Inferior parietal cortex (tissue), 1 donor: ENCODE results near the gene ACOT7.

Experiments used
- DNase-seq: peaks from one replicate; pipeline ENCODE4 v3.0.0-alpha.2; 2016; ENCODE audit errors: extremely low spot score

The ACOT7 gene

GRCh38 chr1:6285336-6285735, 108.2 kb downstream of the ACOT7 start:
- DNase-seq = no peak

DNA sequence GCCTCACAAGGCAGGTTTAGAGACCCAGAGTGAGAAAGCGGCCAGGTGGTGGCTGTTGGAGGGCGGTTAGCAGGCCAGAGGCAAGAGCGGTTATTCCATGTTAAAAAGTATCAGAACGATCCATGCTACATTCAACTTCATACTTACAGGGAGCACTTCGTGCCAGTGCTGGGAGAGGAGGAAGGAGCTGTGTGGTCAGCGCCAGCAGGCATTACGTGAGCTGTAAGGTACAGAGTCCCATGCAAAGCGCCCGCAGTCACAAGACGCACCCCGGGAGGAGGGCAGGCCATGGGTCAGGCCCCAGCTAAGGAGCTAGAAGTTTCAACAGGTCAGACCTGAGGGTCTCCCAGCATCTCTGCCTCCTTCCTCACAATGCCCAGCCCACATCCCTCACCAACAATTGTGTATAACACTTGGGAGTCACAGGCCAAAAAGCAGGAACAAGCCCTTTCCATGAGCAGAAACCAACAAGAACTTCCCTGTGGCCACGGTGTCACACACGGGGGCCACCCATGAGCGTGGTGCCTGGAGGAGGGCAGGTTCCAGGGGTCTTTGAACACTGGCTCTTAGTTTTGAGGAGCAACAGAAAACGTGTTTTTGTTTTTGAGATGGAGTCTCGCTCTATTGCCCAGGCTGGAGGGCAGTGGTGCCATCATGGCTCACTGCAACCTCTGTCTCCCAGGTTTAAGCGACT, 110.8 kb downstream of the ACOT7 start:
- no peak for DNase-seq

DNA sequence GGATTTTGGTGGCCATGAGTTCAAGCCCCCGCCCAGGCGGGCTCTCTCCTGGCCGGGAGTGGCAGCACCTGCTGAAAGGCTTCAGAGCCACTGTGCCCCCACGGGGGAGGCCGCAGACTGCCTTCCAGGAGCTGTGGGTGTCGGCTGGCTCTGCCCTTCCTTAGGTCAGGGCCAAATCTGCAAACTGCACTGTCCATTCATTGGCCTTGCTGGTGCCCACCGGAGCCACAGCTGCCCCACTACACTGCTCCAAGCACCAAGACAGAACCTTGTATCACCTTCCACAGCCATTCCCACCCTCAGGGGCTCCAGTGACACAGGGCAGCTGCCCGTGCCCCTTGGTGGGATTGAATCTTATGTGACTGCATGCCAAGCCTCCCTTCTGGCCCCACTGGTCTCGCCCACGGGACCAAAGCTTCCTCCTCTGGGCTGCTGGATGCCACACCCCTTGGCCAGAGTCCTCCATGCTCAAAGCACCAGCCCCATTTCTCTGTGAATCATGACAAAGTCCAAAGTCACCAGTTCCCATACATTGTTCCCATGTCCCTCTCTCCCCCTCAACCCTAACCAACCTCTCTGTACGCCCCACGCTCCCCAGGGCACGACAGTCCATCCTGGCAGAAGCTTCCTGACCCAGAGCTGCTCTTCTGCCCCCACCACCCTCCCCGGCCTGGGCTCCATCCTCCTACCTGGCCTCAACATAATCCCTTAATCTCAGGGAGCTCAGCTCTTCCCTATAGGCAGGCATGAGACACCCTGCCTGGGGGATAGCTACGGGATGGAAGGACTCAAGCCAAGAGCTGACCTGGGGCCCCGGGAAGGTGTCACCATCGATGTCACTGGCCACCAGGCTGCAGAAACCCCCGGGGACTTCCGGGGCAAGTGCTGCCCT, 111.8 kb downstream of the ACOT7 start:
- no peak for DNase-seq

DNA sequence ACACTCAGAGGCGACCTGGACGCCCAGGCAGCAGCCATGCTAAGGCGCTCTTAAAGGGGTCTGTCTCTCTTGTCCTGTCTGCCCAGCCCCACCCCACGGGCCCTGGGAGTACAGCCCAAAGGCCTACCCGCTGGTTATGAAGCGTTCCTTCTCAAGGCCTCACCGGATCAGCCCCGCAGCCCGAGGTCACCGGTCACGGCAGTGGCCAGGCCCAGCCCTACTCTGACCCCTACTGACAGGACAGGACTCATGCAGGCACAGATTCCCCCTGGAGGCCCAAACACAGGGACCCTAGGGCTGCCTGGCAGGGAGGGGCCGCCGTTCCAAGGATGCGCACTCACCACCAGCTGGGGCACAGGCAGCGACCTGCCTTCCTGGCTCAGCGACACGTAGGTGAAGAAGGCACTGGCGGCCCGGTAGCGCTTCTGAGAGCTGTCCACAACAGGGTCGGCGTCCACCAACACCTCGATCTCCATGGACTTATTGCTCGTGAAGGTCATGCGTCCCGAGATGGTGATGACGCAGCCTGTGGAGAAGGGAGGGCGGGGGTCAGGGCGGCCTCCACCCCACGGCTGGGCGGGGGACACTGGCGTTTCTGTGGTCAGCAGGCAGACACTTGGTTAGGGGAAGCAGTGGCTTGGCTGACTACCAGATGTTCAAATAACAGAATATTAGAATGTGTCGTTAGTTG, 112.7 kb downstream of the ACOT7 start:
- DNase-seq = no peak

GRCh38 chr1:6279613-6280383, 113.8 kb downstream of the ACOT7 start:
- no peak for DNase-seq

DNA sequence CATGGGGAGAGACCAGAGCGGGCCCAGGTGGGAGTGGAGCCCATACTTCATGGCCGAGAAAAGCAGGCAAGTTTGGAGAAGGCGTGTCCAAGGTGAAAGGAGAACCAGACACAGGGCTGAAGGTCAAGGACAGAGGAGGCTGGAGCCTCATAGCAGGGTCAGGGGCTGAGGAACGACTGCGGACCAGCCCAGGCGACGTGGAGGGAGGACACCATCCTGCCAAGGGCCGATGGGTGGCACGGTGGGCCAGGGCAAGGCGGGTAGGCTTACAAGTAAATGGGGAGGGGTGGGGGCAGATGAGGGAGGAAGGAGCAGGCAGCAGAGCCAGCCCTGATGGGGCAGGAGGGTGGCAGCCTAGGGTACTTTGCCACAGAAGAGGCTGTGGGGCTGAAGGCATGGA, 114.5 kb downstream of the ACOT7 start:
- no peak for DNase-seq

GRCh38 chr1:6278263-6278662, 115.3 kb downstream of the ACOT7 start:
- no peak for DNase-seq

DNA sequence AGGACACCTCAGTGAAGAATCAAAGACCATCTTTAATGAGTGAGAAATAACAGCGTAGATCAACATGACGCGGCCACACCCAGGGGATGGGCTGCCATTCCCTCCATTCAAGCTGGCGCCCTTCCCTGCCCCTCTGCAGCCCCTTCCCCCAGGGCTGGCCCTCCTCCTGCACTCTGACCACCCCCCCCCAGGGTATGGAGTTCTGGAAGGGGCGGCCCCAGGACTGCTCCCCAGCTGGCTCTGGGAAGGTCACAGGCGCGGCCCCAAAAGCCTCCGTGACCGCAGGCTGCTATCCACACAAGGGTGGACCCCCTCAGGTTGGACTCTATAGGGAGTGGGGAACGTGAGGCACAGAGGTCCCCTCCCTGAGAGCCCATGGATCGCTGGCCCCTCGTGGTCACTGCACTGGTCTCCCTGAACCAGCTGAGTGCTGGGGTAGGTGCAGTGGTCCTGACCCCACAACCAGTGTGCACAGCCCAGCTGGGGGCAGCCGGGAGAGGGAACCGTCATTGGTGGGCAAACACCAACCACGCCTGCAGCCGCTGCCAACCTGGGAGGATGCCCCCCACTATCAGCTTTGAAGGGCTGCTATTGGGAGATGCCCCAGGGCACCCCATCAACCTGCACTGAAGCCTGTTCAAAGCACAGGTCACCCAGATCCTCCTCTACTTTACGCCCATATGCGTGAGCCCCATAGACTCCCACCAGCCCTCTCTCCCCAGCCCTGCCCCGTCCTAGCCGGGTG, 116.6 kb downstream of the ACOT7 start:
- DNase-seq = no peak

- no peak for DNase-seq
These were observed 117.5 kb downstream of the ACOT7 start for GRCh38 chr1:6275826-6276782.

DNA sequence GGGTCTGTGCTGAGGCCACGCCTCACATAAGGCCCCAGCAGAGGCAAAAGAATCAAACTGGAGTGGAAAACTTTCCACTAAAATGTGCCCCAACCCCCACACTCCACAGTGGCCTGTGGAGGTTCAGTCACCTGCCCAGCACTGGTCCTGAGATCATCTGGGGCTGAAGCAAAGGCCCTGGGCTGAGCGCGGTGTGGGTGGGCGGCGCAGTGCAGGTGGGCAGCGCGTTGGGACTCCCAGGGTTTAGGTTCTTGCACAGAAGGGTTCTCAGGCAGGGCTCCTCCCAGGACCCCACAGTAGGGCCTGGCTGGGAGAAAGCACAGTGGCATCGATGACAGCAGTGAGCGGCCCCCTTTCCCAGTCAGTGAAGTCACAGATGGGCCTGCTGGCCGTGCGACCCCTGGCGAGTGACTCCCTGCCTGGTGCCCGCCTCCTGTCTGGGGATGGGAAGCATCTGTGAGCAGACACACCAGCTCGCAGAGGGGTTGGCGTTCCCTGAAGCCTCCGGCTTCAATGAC, 118.9 kb downstream of the ACOT7 start:
- DNase-seq = no peak

GRCh38 chr1:6274102-6274501, 119.5 kb downstream of the ACOT7 start:
- no peak for DNase-seq

GRCh38 chr1:6273380-6273891, 120.1 kb downstream of the ACOT7 start:
- DNase-seq = peak; percentile 32

- DNase-seq = no peak
These were observed 120.7 kb downstream of the ACOT7 start for GRCh38 chr1:6272868-6273267.

DNA sequence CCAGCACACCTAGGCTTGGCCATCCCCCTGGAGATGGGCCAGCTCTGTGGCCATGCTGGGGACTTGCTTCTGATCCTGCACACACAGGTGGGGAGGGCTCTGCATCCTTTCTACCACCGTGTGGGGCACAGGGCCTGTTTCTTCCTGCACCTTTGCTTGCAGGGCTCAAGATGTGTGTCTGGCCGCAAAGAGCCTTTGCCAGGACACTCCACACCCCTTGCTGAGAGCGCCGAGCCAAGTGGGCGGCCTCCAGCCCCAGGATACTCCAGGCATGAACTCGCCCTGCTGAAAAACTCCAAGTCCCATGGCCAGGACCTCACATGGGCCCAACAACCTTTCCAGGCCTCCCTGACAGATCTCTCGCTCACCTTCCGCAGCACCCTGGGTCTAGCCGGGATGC, 121.1 kb downstream of the ACOT7 start:
- no peak for DNase-seq

DNA sequence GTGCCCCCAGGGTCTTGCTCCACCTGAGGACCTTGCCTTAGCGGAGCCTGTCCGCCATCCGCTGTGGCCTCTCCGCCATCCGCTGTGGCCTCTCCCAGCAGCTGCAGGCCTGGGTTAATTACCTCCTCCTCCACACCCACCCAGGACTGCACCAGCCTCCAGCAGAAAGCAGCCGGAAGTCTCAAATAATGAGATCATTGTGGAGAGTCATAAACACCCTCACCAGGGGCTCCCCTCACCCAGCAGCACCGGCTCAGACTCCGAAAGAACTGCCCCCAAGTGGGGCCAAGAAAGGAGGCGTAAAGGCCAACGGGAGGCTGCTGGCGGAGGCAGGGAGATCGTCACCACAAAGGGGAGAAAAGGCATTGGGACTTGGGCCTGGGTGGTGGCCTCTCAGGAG, 122.0 kb downstream of the ACOT7 start:
- DNase-seq = no peak

DNA sequence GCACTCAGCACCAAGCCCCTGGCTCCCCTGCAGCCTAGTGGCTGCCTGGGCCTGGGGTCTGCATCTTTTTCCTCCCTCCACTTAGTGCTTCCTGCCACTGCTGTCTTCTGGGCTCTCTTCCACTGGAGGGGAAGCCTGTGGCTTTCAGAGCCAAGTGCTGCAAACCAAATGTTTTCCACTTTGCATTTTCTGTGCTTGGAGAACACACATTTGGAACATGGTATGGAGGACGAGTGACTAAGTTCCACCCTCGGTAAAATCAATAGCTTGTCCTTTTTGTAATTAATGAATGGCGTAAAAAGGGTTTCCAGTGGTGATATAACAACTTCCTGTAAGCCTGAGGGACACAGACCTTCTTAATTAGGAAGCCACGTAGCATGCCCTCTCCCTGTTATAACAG, 122.6 kb downstream of the ACOT7 start:
- DNase-seq = no peak

DNA sequence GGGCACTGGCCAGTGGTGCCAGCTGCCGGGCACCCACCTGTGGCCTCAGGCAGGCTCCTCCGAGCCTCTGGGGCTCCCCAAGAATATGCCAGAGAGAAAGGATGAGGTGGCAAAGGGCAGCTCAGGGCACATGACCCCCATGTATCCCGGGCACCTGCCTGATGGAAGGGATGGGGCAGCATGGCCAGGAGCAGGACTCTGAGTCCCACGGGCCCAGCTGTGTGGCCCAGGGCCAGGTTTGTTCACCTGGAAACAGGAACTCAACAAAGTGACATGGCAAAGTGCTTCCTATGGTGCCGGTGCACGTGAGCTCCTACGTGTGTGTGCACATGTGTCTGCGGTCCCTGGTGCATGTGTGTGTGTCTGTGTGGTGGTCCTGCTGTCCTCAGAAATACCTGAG, 123.2 kb downstream of the ACOT7 start:
- no peak for DNase-seq

GRCh38 chr1:6269720-6270400, 123.7 kb downstream of the ACOT7 start:
- no peak for DNase-seq

- no peak for DNase-seq
These were observed 124.3 kb downstream of the ACOT7 start for GRCh38 chr1:6269296-6269695.
